ENCODE measurements around the gene TAF10. TPM values are rescaled to one million over a fixed set of nuclear protein-coding genes. Genes with fewer than 3 reads are reported as not detected.

Gene TAF10
- total and polyA plus RNA-seq, 2 of the 13 experiments (the other 11 are each of a cell fraction or from before 2014, with no cell fraction given): 71.3 to 134 TPM

DNA sequence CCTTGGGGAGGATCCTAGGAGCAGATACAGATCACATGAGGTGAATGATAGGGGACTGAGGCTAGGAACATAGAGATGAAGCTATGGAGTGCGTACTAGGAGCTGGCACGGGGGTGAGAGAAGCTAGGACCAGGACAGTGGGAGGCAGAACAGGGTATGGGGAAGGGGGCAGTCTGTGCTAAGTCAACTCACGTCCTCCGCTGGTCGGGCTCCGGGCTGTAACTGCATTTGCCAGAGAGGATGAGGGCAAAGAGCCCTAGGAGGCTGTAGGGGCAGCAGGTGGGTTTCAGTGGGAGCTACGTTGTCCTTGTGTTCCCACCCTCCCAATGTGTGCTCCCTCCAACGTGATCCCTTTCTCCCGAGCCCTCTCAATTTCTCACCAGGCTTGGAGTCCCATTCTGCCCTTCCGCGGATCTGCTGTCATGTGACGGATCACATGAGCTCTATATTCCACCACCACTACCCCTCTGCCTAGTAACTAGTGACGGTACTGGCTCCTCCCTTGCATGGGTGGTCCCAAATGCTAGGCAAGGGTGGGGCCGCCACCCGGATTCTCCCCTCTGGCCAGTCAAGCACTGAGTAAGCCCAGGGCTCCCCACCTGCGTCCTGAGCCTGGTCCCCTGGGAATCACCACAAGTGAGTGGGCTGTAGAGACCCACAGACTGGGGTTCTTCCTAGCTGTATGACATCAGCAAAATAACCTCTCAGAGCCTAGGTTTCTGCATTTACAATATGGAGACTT lies 7.2 kb upstream of the TAF10 start, which contains the start of gene TPP1 (continued):
- TF ChIP-seq, protein P1, sequence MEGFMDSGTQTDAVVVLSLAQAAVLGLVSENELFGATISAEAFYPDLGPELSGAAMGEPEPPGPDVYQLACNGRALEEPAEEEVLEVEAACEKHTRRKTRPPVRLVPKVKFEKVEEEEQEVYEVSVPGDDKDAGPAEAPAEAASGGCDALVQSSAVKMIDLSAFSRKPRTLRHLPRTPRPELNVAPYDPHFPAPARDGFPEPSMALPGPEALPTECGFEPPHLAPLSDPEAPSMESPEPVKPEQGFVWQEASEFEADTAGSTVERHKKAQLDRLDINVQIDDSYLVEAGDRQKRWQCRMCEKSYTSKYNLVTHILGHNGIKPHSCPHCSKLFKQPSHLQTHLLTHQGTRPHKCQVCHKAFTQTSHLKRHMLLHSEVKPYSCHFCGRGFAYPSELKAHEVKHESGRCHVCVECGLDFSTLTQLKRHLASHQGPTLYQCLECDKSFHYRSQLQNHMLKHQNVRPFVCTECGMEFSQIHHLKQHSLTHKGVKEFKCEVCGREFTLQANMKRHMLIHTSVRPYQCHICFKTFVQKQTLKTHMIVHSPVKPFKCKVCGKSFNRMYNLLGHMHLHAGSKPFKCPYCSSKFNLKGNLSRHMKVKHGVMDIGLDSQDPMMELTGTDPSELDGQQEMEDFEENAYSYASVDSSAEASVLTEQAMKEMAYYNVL (CRISPR knock-in tag; IDR thresholded peaks at IDR 0.05; ENCODE audit: borderline replicate concordance): no peak
- TF ChIP-seq MXI1 (IDR thresholded peaks at IDR 0.05; ENCODE audit: borderline replicate concordance, low read depth, low read length): no peak
- TF ChIP-seq ZNF337 (CRISPR knock-in tag; IDR thresholded peaks at IDR 0.05; ENCODE audit: borderline replicate concordance, low read depth): no peak
- TF ChIP-seq MIER3 (CRISPR knock-in tag; IDR thresholded peaks at IDR 0.05; ENCODE audit: borderline replicate concordance): no peak
- TF ChIP-seq TBP (CRISPR knock-in tag; IDR thresholded peaks at IDR 0.05): no peak
- TF ChIP-seq, protein P2, sequence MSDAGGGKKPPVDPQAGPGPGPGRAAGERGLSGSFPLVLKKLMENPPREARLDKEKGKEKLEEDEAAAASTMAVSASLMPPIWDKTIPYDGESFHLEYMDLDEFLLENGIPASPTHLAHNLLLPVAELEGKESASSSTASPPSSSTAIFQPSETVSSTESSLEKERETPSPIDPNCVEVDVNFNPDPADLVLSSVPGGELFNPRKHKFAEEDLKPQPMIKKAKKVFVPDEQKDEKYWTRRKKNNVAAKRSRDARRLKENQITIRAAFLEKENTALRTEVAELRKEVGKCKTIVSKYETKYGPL (CRISPR knock-in tag; IDR thresholded peaks at IDR 0.05): no peak
- TF ChIP-seq CC2D1A (CRISPR knock-in tag; IDR thresholded peaks at IDR 0.05): no peak
- no peak for TF ChIP-seq NRL (CRISPR knock-in tag; IDR thresholded peaks at IDR 0.05; ENCODE audit: borderline replicate concordance)
- peak; percentile 32; the same call in 1 of the 2 replicates for TF ChIP-seq ZNF605 (CRISPR knock-in tag; IDR thresholded peaks at IDR 0.05)
- TF ChIP-seq ZNF562 (CRISPR knock-in tag; IDR thresholded peaks at IDR 0.05; ENCODE audit: borderline replicate concordance): no peak
- no peak for TF ChIP-seq DNMT1 (CRISPR knock-in tag; IDR thresholded peaks at IDR 0.05)
- no peak for TF ChIP-seq HOXA9 (CRISPR knock-in tag; IDR thresholded peaks at IDR 0.05; ENCODE audit: borderline replicate concordance)
- TF ChIP-seq MED13 (CRISPR knock-in tag; IDR thresholded peaks at IDR 0.05): 0 out of 2 replicates have a peak, but pooled peaks have one; percentile 38
- TF ChIP-seq, protein P3, sequence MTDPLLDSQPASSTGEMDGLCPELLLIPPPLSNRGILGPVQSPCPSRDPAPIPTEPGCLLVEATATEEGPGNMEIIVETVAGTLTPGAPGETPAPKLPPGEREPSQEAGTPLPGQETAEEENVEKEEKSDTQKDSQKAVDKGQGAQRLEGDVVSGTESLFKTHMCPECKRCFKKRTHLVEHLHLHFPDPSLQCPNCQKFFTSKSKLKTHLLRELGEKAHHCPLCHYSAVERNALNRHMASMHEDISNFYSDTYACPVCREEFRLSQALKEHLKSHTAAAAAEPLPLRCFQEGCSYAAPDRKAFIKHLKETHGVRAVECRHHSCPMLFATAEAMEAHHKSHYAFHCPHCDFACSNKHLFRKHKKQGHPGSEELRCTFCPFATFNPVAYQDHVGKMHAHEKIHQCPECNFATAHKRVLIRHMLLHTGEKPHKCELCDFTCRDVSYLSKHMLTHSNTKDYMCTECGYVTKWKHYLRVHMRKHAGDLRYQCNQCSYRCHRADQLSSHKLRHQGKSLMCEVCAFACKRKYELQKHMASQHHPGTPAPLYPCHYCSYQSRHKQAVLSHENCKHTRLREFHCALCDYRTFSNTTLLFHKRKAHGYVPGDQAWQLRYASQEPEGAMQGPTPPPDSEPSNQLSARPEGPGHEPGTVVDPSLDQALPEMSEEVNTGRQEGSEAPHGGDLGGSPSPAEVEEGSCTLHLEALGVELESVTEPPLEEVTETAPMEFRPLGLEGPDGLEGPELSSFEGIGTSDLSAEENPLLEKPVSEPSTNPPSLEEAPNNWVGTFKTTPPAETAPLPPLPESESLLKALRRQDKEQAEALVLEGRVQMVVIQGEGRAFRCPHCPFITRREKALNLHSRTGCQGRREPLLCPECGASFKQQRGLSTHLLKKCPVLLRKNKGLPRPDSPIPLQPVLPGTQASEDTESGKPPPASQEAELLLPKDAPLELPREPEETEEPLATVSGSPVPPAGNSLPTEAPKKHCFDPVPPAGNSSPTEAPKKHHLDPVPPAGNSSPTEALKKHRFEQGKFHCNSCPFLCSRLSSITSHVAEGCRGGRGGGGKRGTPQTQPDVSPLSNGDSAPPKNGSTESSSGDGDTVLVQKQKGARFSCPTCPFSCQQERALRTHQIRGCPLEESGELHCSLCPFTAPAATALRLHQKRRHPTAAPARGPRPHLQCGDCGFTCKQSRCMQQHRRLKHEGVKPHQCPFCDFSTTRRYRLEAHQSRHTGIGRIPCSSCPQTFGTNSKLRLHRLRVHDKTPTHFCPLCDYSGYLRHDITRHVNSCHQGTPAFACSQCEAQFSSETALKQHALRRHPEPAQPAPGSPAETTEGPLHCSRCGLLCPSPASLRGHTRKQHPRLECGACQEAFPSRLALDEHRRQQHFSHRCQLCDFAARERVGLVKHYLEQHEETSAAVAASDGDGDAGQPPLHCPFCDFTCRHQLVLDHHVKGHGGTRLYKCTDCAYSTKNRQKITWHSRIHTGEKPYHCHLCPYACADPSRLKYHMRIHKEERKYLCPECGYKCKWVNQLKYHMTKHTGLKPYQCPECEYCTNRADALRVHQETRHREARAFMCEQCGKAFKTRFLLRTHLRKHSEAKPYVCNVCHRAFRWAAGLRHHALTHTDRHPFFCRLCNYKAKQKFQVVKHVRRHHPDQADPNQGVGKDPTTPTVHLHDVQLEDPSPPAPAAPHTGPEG (CRISPR knock-in tag; IDR thresholded peaks at IDR 0.05): no peak
- no peak for TF ChIP-seq ZNF761 (CRISPR knock-in tag; conservative IDR thresholded peaks at IDR 0.05)
- 0 out of 2 replicates have a peak, but pooled peaks have one; percentile 4 for TF ChIP-seq RARA (CRISPR knock-in tag; IDR thresholded peaks at IDR 0.05)
- TF ChIP-seq ZNF644 (CRISPR knock-in tag; IDR thresholded peaks at IDR 0.05; ENCODE audit: low read depth): no peak
- TF ChIP-seq, protein P4, sequence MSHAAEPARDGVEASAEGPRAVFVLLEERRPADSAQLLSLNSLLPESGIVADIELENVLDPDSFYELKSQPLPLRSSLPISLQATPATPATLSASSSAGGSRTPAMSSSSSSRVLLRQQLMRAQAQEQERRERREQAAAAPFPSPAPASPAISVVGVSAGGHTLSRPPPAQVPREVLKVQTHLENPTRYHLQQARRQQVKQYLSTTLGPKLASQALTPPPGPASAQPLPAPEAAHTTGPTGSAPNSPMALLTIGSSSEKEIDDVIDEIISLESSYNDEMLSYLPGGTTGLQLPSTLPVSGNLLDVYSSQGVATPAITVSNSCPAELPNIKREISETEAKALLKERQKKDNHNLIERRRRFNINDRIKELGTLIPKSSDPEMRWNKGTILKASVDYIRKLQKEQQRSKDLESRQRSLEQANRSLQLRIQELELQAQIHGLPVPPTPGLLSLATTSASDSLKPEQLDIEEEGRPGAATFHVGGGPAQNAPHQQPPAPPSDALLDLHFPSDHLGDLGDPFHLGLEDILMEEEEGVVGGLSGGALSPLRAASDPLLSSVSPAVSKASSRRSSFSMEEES (CRISPR knock-in tag; IDR thresholded peaks at IDR 0.05): peak; percentile 97
- TF ChIP-seq PCBP1 (IDR thresholded peaks at IDR 0.05; ENCODE audit: borderline replicate concordance, low read depth, low read length): no peak
- no peak for TF ChIP-seq TP53 (CRISPR knock-in tag; conservative IDR thresholded peaks at IDR 0.05)

All from HepG2 (cell line).